GM18526 (cell line): ENCODE results near the gene LRRC4C.

ENCODE experiments used
- POLR2A ChIP-seq: IDR thresholded peaks from 3 replicates; pipeline ENCODE4 v1.6.1; 2011; ENCODE audit not compliant: insufficient read length; ENCODE audit errors: extremely low read depth

LRRC4C gene

DNA sequence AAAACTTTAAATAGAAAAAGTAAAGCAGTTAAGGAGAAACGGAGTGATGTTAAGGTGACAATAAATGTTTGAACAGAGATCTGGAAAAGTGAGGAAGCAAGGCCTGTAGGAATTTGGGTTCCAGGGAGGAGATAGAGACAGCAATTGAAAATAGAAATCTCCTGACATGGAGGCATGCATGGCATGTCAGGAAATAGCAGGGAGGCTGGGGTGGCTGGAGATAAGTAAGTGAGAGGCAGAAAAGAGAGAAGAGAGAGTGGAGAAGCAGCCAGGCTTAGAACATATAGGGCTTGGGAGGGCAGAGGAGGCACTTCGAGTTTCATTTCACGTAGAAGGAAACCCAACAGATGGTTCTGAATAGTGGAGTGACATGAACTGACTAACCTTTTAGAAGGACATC is 185.5 kb downstream of the LRRC4C start:
- no peak for TF ChIP-seq POLR2A

DNA sequence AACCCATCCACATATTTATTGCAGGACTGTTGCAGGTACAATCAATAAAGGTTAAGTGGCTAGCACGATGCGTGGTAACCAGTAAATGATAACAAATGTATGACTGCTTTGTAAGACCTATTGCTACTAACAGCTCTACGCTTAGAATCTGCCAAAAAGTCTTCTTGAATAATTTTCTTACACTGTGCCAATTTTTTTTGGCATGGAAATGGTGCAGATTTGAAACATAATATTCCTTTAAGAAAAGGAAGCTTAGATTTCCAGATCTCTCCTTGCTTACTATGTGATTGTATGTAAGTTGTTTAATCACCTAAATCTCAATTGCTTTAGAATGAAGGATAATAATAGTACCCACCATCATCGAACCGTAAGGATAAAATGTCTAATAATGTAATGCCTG is 192.0 kb downstream of the LRRC4C start:
- no peak for TF ChIP-seq POLR2A

DNA sequence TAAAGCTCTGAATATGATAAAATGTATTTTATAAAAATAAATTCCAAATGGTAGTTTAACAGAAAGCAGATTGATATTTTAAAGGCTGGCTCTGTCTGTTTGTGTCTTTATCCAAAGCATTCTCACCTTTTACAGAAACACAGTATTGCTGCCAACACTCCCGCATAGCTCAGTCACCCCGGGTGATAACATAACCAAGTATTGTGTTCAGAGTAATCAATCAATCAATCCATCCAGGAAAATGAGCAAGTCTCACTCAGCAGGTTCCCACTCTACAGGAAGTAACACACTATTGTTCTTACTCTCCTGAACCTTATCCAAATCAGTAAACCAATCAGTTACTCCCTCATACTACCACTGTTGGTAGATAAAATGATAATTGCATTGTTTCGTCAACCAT is 203.4 kb downstream of the LRRC4C start:
- TF ChIP-seq POLR2A = no peak

DNA sequence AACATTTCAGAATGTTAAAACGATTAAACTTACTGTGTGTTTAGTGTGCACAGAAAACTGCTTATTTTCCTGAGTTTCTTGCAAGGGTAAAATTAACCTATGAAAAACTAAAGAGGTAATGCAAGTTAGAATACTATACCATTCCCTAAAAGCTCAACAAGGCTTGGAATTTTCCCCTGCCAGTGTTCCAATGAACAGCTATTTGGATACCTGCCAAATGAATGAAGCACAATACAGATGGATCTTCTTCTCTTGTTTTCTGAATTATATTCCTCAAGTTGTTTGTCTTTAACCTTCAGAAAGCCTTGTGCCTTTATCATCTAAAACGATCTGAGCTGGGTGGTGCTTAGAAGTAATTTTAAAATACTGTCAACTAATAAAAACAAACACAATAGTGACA is 204.5 kb downstream of the LRRC4C start:
- no peak for TF ChIP-seq POLR2A

DNA sequence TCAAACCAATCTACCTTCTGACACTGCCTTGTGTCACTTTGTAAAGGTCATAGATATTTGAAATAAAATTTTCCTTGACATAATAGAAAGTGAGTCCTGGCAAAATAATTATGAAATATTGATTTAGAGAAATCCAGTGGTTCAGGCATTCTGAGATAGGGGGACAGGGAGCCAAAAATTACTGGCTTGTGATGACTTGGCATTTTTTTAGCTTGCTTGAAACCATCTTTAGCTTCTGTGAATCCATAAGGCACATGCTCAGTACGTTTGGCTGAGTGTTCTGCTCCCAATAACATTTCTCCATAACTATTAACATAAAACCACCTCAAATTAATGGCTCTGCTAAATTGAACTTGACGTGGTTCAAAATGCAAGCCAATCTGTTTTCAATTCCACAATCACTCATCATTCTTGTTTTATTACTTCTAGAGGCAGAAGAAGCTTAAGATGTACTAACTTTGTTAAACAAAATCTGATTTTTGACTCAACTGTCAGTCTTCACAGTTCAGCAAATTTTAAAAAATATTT is 209.0 kb downstream of the LRRC4C start:
- TF ChIP-seq POLR2A = no peak

DNA sequence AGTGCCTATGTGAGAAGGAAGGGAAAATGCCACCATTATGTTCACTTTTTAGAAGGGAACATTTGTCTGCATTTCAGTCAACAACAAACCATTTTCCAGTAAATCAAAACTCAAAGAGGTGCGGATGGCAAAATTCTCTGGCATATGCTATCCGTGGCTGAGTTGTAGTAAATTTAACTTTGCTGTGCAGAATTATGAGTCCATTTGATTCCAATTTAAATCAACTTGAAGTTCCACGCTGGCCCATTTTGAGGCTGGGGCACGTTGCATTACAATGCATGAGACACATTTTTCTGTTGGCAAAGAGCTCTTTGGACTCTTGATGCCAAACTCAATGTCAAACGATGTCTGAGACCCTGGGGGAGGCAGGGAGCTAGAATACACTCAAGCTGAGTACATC is 211.8 kb downstream of the LRRC4C start:
- no peak for TF ChIP-seq POLR2A

DNA sequence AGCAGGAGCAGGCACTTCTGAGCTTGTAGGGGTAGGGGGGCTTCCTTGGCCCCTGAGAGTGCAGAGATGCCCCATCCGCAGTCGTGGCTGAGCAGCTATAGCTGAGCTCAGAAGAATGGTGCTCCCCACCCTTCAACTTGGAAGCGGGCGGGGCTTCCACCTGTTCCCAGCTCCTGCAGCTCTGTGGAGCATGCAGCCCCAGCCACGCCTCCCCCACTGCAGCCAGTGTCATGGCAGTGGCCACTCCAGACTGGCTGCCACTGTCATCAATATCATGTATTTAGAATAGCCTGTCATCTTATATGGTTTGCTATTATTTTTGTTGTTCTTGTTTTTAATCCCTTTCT is 213.1 kb downstream of the LRRC4C start:
- no peak for TF ChIP-seq POLR2A

DNA sequence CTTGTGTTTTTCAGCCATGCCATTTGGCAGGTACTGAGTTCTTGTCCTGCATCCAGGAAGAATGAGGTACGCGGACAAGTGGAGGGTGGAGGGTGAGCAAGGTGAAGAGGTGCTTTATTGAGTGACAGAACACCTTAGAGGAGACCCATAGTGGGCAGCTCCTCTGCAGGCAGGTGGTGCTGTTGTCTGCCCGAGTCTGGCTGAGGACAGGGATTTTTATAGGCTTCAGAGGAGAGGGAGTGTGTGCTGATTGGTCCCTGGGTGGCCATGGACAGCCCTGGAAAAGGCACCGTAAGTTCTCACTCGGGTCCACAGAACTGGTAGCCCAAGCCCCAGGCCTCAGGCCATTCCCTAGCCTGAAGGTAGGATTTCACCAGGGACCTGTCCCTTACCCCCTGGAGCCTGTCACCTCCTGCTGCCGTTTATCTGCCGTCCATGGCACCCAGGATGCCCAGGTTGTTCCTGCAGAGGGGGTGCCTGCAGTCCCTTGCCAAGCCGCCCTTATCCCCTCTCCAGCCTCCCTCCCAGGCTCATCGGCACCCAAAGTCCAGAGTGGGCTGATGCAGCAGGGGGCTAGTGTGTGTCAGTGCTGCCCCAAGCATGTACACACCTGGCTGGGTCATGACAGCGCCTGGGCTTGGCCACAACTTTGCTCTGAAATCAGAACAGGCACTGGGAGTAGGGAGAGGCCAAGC is 213.6 kb downstream of the LRRC4C start:
- TF ChIP-seq POLR2A = no peak

DNA sequence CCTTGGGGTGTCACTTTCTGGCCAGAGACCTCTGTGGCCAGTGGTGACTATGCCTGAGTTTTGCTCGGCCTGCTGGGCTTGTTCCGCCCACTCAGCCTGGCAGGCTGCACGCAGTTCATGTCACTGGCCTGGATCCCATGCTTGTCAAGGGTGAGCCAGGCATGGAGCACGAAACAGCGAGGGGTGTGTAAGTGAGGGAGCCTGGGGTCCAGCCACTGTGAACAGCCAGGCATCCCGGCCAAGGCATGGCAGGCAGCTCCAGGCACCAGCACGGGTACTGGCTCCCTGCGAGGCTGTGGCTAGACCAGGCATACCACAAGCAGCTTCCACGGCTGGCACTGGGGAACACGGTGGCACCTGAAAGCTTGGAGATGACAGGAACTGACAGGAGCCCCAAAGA is 214.3 kb downstream of the LRRC4C start:
- no peak for TF ChIP-seq POLR2A

DNA sequence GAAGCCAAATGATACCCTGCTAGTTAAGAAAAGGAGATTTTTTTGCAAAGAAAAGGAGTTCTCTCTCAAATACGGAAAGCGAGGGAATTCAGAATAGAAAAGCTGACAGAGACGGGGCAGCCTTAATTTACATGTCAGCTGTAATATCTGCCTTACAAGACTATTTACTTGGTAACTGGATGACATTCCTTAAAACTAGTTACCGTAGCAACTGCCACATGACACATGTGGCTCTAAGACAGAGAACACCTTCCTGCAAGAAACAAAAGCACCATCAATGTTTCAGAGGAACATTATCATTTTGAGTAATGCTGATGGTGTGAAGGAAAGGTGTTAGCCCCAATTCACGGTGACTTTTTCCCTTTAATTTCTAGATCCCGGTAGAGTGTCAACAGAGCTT is 222.1 kb downstream of the LRRC4C start:
- no peak for TF ChIP-seq POLR2A

DNA sequence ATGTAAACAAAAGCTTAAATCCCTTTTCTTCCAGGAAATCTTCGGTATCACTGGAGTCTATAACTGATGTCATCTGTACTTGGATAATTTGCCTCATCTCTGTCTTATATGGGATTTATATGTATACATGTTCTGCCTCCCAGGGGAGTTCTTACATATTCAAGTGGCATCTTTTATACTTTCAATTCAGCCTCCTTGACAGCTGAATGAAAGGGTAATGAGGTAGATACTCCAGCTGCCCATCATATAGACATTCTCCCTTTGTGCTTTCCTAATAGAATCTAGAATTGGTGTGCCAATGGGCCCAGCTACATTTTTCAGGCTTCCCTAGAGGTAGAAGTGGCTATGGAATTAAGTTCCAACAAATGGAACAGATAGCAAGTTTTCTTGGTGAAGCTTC is 223.8 kb downstream of the LRRC4C start:
- TF ChIP-seq POLR2A = no peak

DNA sequence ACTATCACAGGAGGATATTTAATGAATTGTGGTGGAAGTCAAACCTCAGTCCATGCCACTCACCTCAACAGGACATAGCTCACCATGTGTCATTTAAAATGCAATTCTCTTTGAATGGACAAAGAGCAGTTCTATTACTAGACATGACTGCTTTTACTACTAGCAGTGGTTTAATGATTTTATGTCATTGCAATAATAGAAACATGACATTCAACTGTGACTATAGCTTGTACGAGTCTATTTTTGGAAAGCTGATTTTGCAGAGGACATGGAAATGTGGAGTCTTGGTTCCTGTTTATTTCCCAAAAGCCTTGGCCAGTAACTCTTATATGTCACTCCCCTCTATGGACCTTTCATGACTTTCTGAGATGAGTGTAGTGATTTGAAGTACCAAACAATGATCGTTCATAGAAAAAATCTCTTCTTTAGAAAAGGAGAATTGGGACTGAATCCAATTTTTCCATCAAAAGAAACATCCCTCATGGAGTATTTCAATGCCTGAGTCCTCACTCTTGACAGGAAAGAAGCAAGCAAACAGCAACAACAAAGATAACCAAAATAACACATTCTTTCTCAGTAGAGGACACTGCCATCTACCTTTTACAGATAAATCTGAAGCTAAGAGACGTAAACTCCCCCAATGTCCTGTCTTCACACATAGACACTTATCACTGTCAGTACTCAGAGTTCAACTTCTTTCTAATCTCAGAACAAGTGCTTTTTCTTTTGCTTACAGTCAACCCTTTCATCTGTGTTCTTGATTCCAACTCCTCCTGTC is 233.4 kb downstream of the LRRC4C start:
- no peak for TF ChIP-seq POLR2A

DNA sequence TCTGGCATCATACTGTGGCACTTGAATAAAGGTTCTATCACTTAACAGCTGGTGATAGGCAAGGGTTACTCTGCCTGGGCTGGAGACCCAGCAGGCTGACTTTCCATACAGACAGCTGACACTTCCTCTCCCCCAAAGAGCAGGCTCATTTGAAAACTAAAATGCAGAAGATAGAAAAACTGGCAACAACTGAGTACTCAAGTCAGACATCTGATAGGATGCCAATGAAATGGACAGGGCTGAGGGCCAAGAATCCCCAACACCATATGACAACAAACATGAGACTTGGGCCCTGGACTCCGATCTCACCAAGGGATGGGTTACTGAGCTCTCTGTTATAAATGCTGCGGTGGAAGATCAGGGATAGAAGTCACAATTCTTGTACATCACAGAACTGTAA is 237.2 kb downstream of the LRRC4C start:
- TF ChIP-seq POLR2A = no peak

DNA sequence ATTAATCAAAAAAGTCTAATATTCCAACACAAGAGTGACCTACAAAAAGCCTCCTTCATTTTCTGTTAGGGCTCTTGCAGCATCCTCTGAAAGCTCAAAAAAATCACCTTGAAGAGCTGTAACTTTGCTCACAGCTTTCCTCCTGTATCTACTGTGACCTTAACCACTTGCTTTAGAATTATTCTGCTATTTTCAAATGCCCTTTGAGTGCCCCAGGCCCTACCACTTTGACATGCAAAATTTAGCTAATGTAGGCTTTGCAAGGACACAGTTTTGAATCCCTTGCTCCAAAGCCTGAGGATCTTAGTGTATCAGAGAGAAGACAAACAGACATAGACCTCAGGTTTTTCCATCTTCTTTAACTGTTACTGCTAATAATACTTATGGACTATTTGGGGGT is 253.1 kb downstream of the LRRC4C start:
- no peak for TF ChIP-seq POLR2A

DNA sequence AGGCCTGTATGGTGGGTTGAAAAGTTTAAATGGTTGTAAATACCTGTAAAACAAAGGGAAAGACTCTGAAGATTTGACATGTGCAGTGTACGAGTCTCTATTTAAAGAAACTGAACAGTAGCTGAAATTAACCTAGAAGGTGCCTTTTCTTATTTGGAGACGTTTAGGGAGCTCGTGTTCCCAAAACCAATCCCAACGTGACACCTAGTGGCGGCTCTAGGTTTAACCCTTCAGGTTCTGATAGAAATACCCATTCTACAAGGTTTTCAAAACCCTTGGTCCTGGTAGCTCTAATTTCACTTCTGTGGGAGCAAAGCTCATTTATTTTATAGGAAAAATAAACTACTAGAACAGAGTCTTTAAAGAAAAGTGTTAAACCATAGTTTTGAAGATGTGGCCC is 258.3 kb downstream of the LRRC4C start:
- TF ChIP-seq POLR2A = no peak

DNA sequence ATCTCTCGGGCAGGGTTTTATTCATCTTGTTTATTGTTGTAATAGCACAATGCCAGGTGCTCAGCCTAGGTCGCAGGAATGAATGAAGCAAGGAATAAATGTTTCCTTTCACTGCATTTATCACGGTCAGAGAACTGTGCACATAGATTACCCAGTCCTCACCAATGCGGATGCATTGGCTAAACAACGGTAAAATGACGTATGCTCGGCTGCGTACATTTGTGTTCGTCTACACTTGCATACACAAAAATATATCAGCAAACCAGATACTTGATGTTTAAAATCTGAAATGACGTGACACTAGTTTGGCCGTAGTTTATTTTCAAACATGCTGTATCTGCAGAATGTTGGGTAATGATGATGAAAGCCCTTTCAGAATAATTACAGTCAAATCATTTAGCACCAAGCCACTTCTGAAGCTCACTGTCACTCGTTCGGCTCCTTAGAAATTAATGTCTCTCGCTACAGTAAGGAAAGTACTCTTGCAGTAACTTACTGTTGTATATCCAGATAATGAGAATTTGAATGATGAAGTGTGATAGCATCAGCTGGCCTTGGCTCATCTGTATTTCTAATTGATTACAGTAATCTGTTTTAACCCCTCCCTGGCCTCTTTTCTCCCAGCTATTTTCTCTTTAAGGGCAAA is 268.9 kb downstream of the LRRC4C start:
- TF ChIP-seq POLR2A = no peak
